K562 (cell line): ENCODE measurements around the gene PLA2G2C. TPM values are rescaled to one million over a fixed set of nuclear protein-coding genes. Genes with fewer than 3 reads are reported as not detected.

ENCODE experiments used
- CHAMP1 ChIP-seq: fragments of 450-650 bp; IDR thresholded peaks from 2 replicates; pipeline ENCODE4 v1.6.1; 2016; ENCODE audit warnings: mild to moderate bottlenecking
- CHD4 ChIP-seq: fragments of 200-600 bp; sonication (generic); IDR thresholded peaks from 3 replicates; pipeline ENCODE4 v1.6.1; 2012; ENCODE audit warnings: low read depth, mild to moderate bottlenecking, mixed read lengths, low read length, inconsistent platforms; ENCODE audit not compliant: insufficient read depth, insufficient replicate concordance, poor library complexity, severe bottlenecking
- GTF2F1 ChIP-seq: IDR thresholded peaks from 2 replicates; pipeline ENCODE4 v1.6.1; 2011; ENCODE audit warnings: low read depth, low read length, improper control_type of control experiment
- KLF1 ChIP-seq: fragments of 450-650 bp; IDR thresholded peaks from 2 replicates; pipeline ENCODE4 v1.6.1; 2016; ENCODE audit warnings: missing genetic modification characterization, missing compliant biosample characterization
- MAX ChIP-seq: sonication (generic); formaldehyde crosslinking; IDR thresholded peaks from 2 replicates; pipeline ENCODE4 v1.9.0; 2022; ENCODE audit warnings: mild to moderate bottlenecking, missing genetic modification reagents
- NCOA6 ChIP-seq: fragments of 450-650 bp; IDR thresholded peaks from 2 replicates; pipeline ENCODE4 v1.6.1; 2017; ENCODE audit warnings: mild to moderate bottlenecking
- POLR3A ChIP-seq: IDR thresholded peaks from 2 replicates; pipeline ENCODE4 v1.6.1; 2011; ENCODE audit warnings: borderline replicate concordance, mild to moderate bottlenecking, moderate library complexity; ENCODE audit not compliant: insufficient read length, insufficient read depth; ENCODE audit errors: extremely low read depth
- RHOXF2B ChIP-seq: fragments of 250-450 bp; sonication (Bioruptor Pico); conservative IDR thresholded peaks from 2 replicates; pipeline ENCODE4 v1.5.1; 2021
- SFPQ ChIP-seq: fragments of 200-400 bp; formaldehyde crosslinking; IDR thresholded peaks from 2 replicates; pipeline ENCODE4 v1.6.1; 2017; ENCODE audit warnings: mild to moderate bottlenecking, low read depth, low read length, moderate library complexity
- SLC30A9 ChIP-seq: fragments of 250-450 bp; sonication (Bioruptor Pico); IDR thresholded peaks from 2 replicates; pipeline ENCODE4 v1.8.0; 2022; ENCODE audit warnings: mild to moderate bottlenecking, moderate library complexity
- TRIM28 ChIP-seq: fragments of 450-650 bp; IDR thresholded peaks from 2 replicates; pipeline ENCODE4 v1.6.1; 2017
- ZNF407 ChIP-seq: fragments of 450-650 bp; IDR thresholded peaks from 2 replicates; pipeline ENCODE4 v1.6.1; 2016; ENCODE audit warnings: low read depth
- ZNF764 ChIP-seq: fragments of 250-450 bp; sonication (Bioruptor Pico); IDR thresholded peaks from 2 replicates; pipeline ENCODE4 v1.4.0; 2020; ENCODE audit warnings: low read depth, mild to moderate bottlenecking, moderate library complexity
- polyA plus RNA-seq, 8 experiments: library from polyadenylated mRNA; depleted of rRNA in 4 of 8; stranded (reverse) in 5 of 8; unstranded in 3 of 8; fragments of >200 nt; fragmentation: Nextera tagmentation in 2 of 8; fragmentation: Illumina TruSeq in 1 of 8; extraction: Ambion mirVana in 2 of 8; extraction: Trizol in 1 of 8; gene quantifications; 2 replicates each; pipeline versions ENCODE4 v1.2.1 to v1.2.3, GENCODE V29; 2011 to 2014; ENCODE audit warnings: inconsistent platforms in 1 of 8, missing spikeins in 1 of 8
- total RNA-seq, 7 experiments: library from RNA; depleted of rRNA in 6 of 7; stranded (reverse); fragments of >200 nt in 6 of 7; fragmentation: Illumina TruSeq in 2 of 7; extraction: Trizol in 2 of 7; gene quantifications; 2 replicates each; pipeline versions ENCODE4 v1.2.1 to v1.2.3, GENCODE V29; 2011 to 2021; ENCODE audit warnings: low replicate concordance in 1 of 7

The PLA2G2C gene
- total and polyA plus RNA-seq, 9 of the 15 experiments (the other 6 are each of a cell fraction or from before 2014, with no cell fraction given): 0.14 to 0.49 (median 0.21) TPM

- TF ChIP-seq ZNF407: no peak
- TF ChIP-seq TRIM28: no peak
- TF ChIP-seq SLC30A9 (CRISPR knock-in tag): no peak
- TF ChIP-seq CHAMP1: no peak
- TF ChIP-seq RHOXF2B: no peak
- TF ChIP-seq GTF2F1: no peak
- no peak for TF ChIP-seq POLR3A
- TF ChIP-seq ZNF764 (CRISPR knock-in tag): no peak
- no peak for TF ChIP-seq KLF1 (tag)
- TF ChIP-seq NCOA6: no peak
- no peak for TF ChIP-seq MAX (CRISPR knock-in tag)
- TF ChIP-seq CHD4: no peak
- no peak for TF ChIP-seq SFPQ
Observed at GRCh38 chr1:20212685-20213331, 26.5 kb upstream of the PLA2G2C start (continued).
